Gastroesophageal sphincter (tissue), 3 donors: ENCODE measurements around the gene SUN2.

Source experiments
- EP300 ChIP-seq: sonication (generic); formaldehyde crosslinking; IDR thresholded peaks from one replicate; pipeline ENCODE4 v1.6.1; 2017; ENCODE audit warnings: antibody characterized with exemption, mild to moderate bottlenecking
- POLR2A ChIP-seq, 2 donors: fragments of 450-650 bp; IDR thresholded peaks; one replicate each; pipeline ENCODE4 v1.6.1; 2017; ENCODE audit warnings: antibody characterized with exemption in 2 of 2, mild to moderate bottlenecking in 2 of 2, moderate library complexity in 1 of 2
- POLR2AphosphoS5 ChIP-seq: sonication (generic); formaldehyde crosslinking; IDR thresholded peaks from one replicate; pipeline ENCODE4 v1.6.1; 2017; ENCODE audit warnings: antibody characterized with exemption
- TF ChIP-seq, protein P1 (sequence below), 4 experiments: fragments of 200-600 bp in 2 of 4; fragments of 450-650 bp in 2 of 4; sonication (generic) in 1 of 4; IDR thresholded peaks; one replicate each; pipeline ENCODE4 v1.5.1; 2017 to 2019; ENCODE audit warnings: antibody characterized with exemption in 4 of 4, mild to moderate bottlenecking in 2 of 4, moderate library complexity in 2 of 4

GRCh38 chr22:38698407-38699094 is 57.2 kb downstream of the SUN2 start:
- TF ChIP-seq EP300: no peak
- TF ChIP-seq, protein P1, sequence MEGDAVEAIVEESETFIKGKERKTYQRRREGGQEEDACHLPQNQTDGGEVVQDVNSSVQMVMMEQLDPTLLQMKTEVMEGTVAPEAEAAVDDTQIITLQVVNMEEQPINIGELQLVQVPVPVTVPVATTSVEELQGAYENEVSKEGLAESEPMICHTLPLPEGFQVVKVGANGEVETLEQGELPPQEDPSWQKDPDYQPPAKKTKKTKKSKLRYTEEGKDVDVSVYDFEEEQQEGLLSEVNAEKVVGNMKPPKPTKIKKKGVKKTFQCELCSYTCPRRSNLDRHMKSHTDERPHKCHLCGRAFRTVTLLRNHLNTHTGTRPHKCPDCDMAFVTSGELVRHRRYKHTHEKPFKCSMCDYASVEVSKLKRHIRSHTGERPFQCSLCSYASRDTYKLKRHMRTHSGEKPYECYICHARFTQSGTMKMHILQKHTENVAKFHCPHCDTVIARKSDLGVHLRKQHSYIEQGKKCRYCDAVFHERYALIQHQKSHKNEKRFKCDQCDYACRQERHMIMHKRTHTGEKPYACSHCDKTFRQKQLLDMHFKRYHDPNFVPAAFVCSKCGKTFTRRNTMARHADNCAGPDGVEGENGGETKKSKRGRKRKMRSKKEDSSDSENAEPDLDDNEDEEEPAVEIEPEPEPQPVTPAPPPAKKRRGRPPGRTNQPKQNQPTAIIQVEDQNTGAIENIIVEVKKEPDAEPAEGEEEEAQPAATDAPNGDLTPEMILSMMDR (IDR thresholded peaks at IDR 0.05): no peak
- TF ChIP-seq POLR2A (IDR thresholded peaks at IDR 0.05): no peak
- no peak for TF ChIP-seq POLR2AphosphoS5
